T-helper 2 cell (primary cell): ENCODE results near the gene APOL2.
A peak's percentile ranks its signal among the peaks of the same experiment; 100 is the strongest.
"Not testable (repeated sequence)": the region's sequence is repeated elsewhere in the genome, so short reads cannot be mapped to it uniquely, and the experiment has no call there.

ENCODE experiments used
- DNase-seq, 5 experiments: peaks; one replicate each; pipeline versions ENCODE4 v3.0.0 to v3.0.0-alpha.2; 2012 to 2022

APOL2 gene

GRCh38 chr22:36238373-36239149, 766 bp downstream of the APOL2 start:
- no peak for DNase-seq

- peak in 1 of 5 experiments; percentile 44 for DNase-seq
Observed at GRCh38 chr22:36237462-36238372, 1.6 kb downstream of the APOL2 start.

- no peak for DNase-seq
Observed at GRCh38 chr22:36236388-36237319, 2.7 kb downstream of the APOL2 start.

- DNase-seq: no peak
Observed at GRCh38 chr22:36235585-36235984, 3.7 kb downstream of the APOL2 start.

- DNase-seq: no peak
Observed at GRCh38 chr22:36234919-36235318, 4.4 kb downstream of the APOL2 start.

GRCh38 chr22:36234213-36234612, 5.1 kb downstream of the APOL2 start:
- DNase-seq: no peak

GRCh38 chr22:36233796-36234195, 5.5 kb downstream of the APOL2 start:
- no peak for DNase-seq

GRCh38 chr22:36232715-36233401, 6.5 kb downstream of the APOL2 start:
- no peak for DNase-seq

GRCh38 chr22:36231051-36231450, 8.3 kb downstream of the APOL2 start:
- DNase-seq: not testable (repeated sequence)

GRCh38 chr22:36229649-36230048, 9.7 kb downstream of the APOL2 start:
- not testable (repeated sequence) for DNase-seq

- no peak for DNase-seq
Observed at GRCh38 chr22:36228944-36229343, 10.4 kb downstream of the APOL2 start.

- DNase-seq: not testable (repeated sequence)
Observed at GRCh38 chr22:36228369-36228768, 11.0 kb downstream of the APOL2 start.

GRCh38 chr22:36227806-36228205, 11.5 kb downstream of the APOL2 start:
- DNase-seq: no peak

- peak in 1 of 5 experiments; percentile 41 for DNase-seq
Observed at GRCh38 chr22:36227396-36227795, 11.9 kb downstream of the APOL2 start.

- DNase-seq: no peak
Observed at GRCh38 chr22:36226189-36226588, 13.1 kb downstream of the APOL2 start.

- no peak for DNase-seq
Observed at GRCh38 chr22:36225333-36225922, 13.9 kb downstream of the APOL2 start.

- no peak for DNase-seq
Observed at GRCh38 chr22:36224245-36224644, 15.1 kb downstream of the APOL2 start.

- no peak for DNase-seq
Observed at GRCh38 chr22:36223504-36223903, 15.8 kb downstream of the APOL2 start.

- no peak for DNase-seq
Observed at GRCh38 chr22:36222887-36223450, 16.4 kb downstream of the APOL2 start.

GRCh38 chr22:36221799-36222751, 17.3 kb downstream of the APOL2 start:
- peak in 3 of 5 experiments; percentile 16 to 55 (median 18) for DNase-seq
